ENCODE measurements around the gene PSMD1.

The PSMD1 gene

GRCh38 chr2:231130336-231131056 is 73.8 kb downstream of the PSMD1 start:
- TF ChIP-seq REST (IDR thresholded peaks at IDR 0.05; ENCODE audit: low read depth) (no peak), TCF12 (IDR thresholded peaks at IDR 0.05; ENCODE audit: low read depth) (no peak), NFIC (IDR thresholded peaks at IDR 0.05) (no peak), ZBTB7A (IDR thresholded peaks at IDR 0.05; ENCODE audit: low read depth) (no peak), RAD21 (IDR thresholded peaks at IDR 0.05; ENCODE audit: low read depth) (no peak), EP300 (IDR thresholded peaks at IDR 0.05; ENCODE audit: borderline replicate concordance) (no peak), CEBPB (IDR thresholded peaks at IDR 0.05) (no peak), TEAD4 (IDR thresholded peaks at IDR 0.05) (no peak), CREB1 (IDR thresholded peaks at IDR 0.05; ENCODE audit: low read depth) (no peak), MAX (IDR thresholded peaks at IDR 0.05) (no peak), FOXM1 (IDR thresholded peaks at IDR 0.05; ENCODE audit: borderline replicate concordance, low read depth) (no peak), USF1 (IDR thresholded peaks at IDR 0.05) (no peak)

GRCh38 chr2:231132129-231132528 is 75.5 kb downstream of the PSMD1 start:
- no peak for TF ChIP-seq REST (IDR thresholded peaks at IDR 0.05; ENCODE audit: low read depth)
- no peak for TF ChIP-seq FOXM1 (IDR thresholded peaks at IDR 0.05; ENCODE audit: borderline replicate concordance, low read depth)
- no peak for TF ChIP-seq YY1 (IDR thresholded peaks at IDR 0.05; ENCODE audit: low read depth)
- no peak for TF ChIP-seq CEBPB (IDR thresholded peaks at IDR 0.05)
- no peak for TF ChIP-seq USF1 (IDR thresholded peaks at IDR 0.05)
- TF ChIP-seq NFIC (IDR thresholded peaks at IDR 0.05), result no peak
- TF ChIP-seq RAD21 (IDR thresholded peaks at IDR 0.05; ENCODE audit: low read depth), result no peak
- TF ChIP-seq TAF1 (IDR thresholded peaks at IDR 0.05; ENCODE audit: low read depth), result no peak
- no peak for TF ChIP-seq TEAD4 (IDR thresholded peaks at IDR 0.05)
- no peak for TF ChIP-seq EP300 (IDR thresholded peaks at IDR 0.05; ENCODE audit: borderline replicate concordance)
- TF ChIP-seq ZBTB7A (IDR thresholded peaks at IDR 0.05; ENCODE audit: low read depth), result no peak
- no peak for TF ChIP-seq CREB1 (IDR thresholded peaks at IDR 0.05; ENCODE audit: low read depth)
- no peak for TF ChIP-seq EGR1 (IDR thresholded peaks at IDR 0.05)

- TF ChIP-seq CEBPB (IDR thresholded peaks at IDR 0.05) (no peak), EGR1 (IDR thresholded peaks at IDR 0.05) (no peak), MAX (IDR thresholded peaks at IDR 0.05) (no peak), FOXM1 (IDR thresholded peaks at IDR 0.05; ENCODE audit: borderline replicate concordance, low read depth) (no peak), TAF1 (IDR thresholded peaks at IDR 0.05; ENCODE audit: low read depth) (no peak), TEAD4 (IDR thresholded peaks at IDR 0.05) (no peak), USF1 (IDR thresholded peaks at IDR 0.05) (no peak)
These were observed 76.9 kb downstream of the PSMD1 start for GRCh38 chr2:231133365-231134099.

- TF ChIP-seq EGR1 (IDR thresholded peaks at IDR 0.05), result no peak
- 0 out of 2 replicates have a peak, but pooled peaks have one; percentile 20 for TF ChIP-seq FOXM1 (IDR thresholded peaks at IDR 0.05; ENCODE audit: borderline replicate concordance, low read depth)
These were observed 78.4 kb downstream of the PSMD1 start for GRCh38 chr2:231134910-231135655.

GRCh38 chr2:231138699-231139098 is 82.0 kb downstream of the PSMD1 start:
- no peak for TF ChIP-seq MAX (IDR thresholded peaks at IDR 0.05)
- no peak for TF ChIP-seq NFIC (IDR thresholded peaks at IDR 0.05)
- TF ChIP-seq ZBTB7A (IDR thresholded peaks at IDR 0.05; ENCODE audit: low read depth), result no peak
- TF ChIP-seq YY1 (IDR thresholded peaks at IDR 0.05; ENCODE audit: low read depth), result no peak
